ENCODE data around the gene SMAD7. TPM values are rescaled to one million over a fixed set of nuclear protein-coding genes. Genes with fewer than 3 reads are reported as not detected.

The SMAD7 gene
- total and polyA plus RNA-seq, 2 experiments from 2014 or later: 11.8 to 29.8 TPM

GRCh38 chr18:48996041-48996440 lies 45.3 kb upstream of the SMAD7 start:
- DNase-seq (ENCODE audit: low spot score) (no peak), ATAC-seq (no peak)
- no peaks in the 10 kb centered on the region; the same call in 2 of the 3 replicates for H3K9me3 Mint-ChIP-seq
- Histone ChIP-seq H3K27me3 (ENCODE audit: insufficient read depth) (no peaks in the 10 kb centered on the region), H3K4me2 (no peak overlapping the region), H3K4me1 (ENCODE audit: insufficient read depth) (peaks cover 13% of the 10 kb centered on the region; the same call in 1 of the 2 replicates), H3K36me3 (ENCODE audit: insufficient read depth) (no peaks in the 10 kb centered on the region), H4K20me1 (replicated peaks; ENCODE audit: insufficient read depth) (no peaks in the 10 kb centered on the region), H3K79me2 (replicated peaks; ENCODE audit: insufficient read depth) (no peaks in the 10 kb centered on the region), H3K4me3 (no peak overlapping the region), H3F3A (replicated peaks; ENCODE audit: low read depth) (no peaks in the 10 kb centered on the region), H2AFZ (no peak overlapping the region), H3K9me2 (ENCODE audit: insufficient read depth) (no peaks in the 10 kb centered on the region), H3K27ac (ENCODE audit: low read depth) (no peak overlapping the region)
- peaks cover 24% of the 10 kb centered on the region for H3K4me1 Mint-ChIP-seq
- TF ChIP-seq POLR2AphosphoS5 (IDR thresholded peaks at IDR 0.05; ENCODE audit: low read depth) (no peak), REST (IDR thresholded peaks at IDR 0.05; ENCODE audit: unreplicated experiment) (no peak), EZH2 (IDR thresholded peaks at IDR 0.05; ENCODE audit: low read depth, unreplicated experiment) (no peak), ETS1 (IDR thresholded peaks at IDR 0.05) (no peak), ZNF462 (CRISPR knock-in tag; IDR thresholded peaks at IDR 0.05) (no peak), ZNF331 (CRISPR knock-in tag; IDR thresholded peaks at IDR 0.05; ENCODE audit: low read depth) (no peak)
- H3K27ac Mint-ChIP-seq: no peak overlapping the region
- H3K4me3 Mint-ChIP-seq: no peak overlapping the region
- H3K27me3 Mint-ChIP-seq (ENCODE audit: insufficient read depth, low read depth, poor library complexity): peaks cover 9% of the 10 kb centered on the region
- no peaks in the 10 kb centered on the region for H3K36me3 Mint-ChIP-seq (ENCODE audit: low read depth)
